ENCODE measurements around the gene BSDC1.
"Not testable (repeated sequence)": the region's sequence is repeated elsewhere in the genome, so short reads cannot be mapped to it uniquely, and the experiment has no call there.

The BSDC1 gene

GRCh38 chr1:32357614-32358013, 36.6 kb downstream of the BSDC1 start:
- Histone ChIP-seq H3K9me2 (replicated peaks; ENCODE audit: insufficient read depth, low read length) (no peaks in the 10 kb centered on the region), H3K27ac (ENCODE audit: low read depth, low read length) (no peak overlapping the region), H3K4me2 (ENCODE audit: low read depth, low read length, poor library complexity, severe bottlenecking) (no peak overlapping the region), H3K27me3 (ENCODE audit: low read length) (no peaks in the 10 kb centered on the region), H3K79me2 (ENCODE audit: insufficient read depth, low read length) (no peaks in the 10 kb centered on the region), H4K20me1 (ENCODE audit: low read depth, low read length) (no peaks in the 10 kb centered on the region), H3K36me3 (ENCODE audit: low read length) (no peaks in the 10 kb centered on the region), H3K9ac (ENCODE audit: low read length) (no peak overlapping the region), H3K4me3 (ENCODE audit: insufficient read depth, low read length, poor library complexity, severe bottlenecking) (no peak overlapping the region), H3K9me3 (ENCODE audit: insufficient read depth, low read length) (no peaks in the 10 kb centered on the region), H3F3A (ENCODE audit: insufficient read depth) (0 out of 2 replicates have a peak, but pooled peaks cover 1% of the 10 kb centered on the region), H2AFZ (ENCODE audit: low read depth, low read length, severe bottlenecking) (no peak overlapping the region)
- TF ChIP-seq EZH2phosphoT487 (conservative IDR thresholded peaks at IDR 0.05; ENCODE audit: low read length) (no peak), CTCF (IDR thresholded peaks at IDR 0.05; ENCODE audit: insufficient read depth, low read length, poor library complexity, severe bottlenecking) (no peak)

GRCh38 chr1:32356478-32356877, 37.8 kb downstream of the BSDC1 start:
- Histone ChIP-seq H3K36me3 (ENCODE audit: low read length) (no peaks in the 10 kb centered on the region), H3F3A (ENCODE audit: insufficient read depth) (0 out of 2 replicates have a peak, but pooled peaks cover 7% of the 10 kb centered on the region), H4K20me1 (ENCODE audit: low read depth, low read length) (no peaks in the 10 kb centered on the region), H3K79me2 (ENCODE audit: insufficient read depth, low read length) (no peaks in the 10 kb centered on the region), H3K27me3 (ENCODE audit: low read length) (no peaks in the 10 kb centered on the region), H2AFZ (ENCODE audit: low read depth, low read length, severe bottlenecking) (no peak overlapping the region), H3K9me3 (ENCODE audit: insufficient read depth, low read length) (no peaks in the 10 kb centered on the region), H3K4me3 (ENCODE audit: insufficient read depth, low read length, poor library complexity, severe bottlenecking) (no peak overlapping the region), H3K4me2 (ENCODE audit: low read depth, low read length, poor library complexity, severe bottlenecking) (no peak overlapping the region), H3K9me2 (replicated peaks; ENCODE audit: insufficient read depth, low read length) (no peaks in the 10 kb centered on the region), H3K9ac (ENCODE audit: low read length) (no peak overlapping the region), H3K27ac (ENCODE audit: low read depth, low read length) (no peak overlapping the region)
- TF ChIP-seq EZH2phosphoT487 (conservative IDR thresholded peaks at IDR 0.05; ENCODE audit: low read length), result no peak
- no peak for TF ChIP-seq CTCF (IDR thresholded peaks at IDR 0.05; ENCODE audit: insufficient read depth, low read length, poor library complexity, severe bottlenecking)

GRCh38 chr1:32355778-32356177, 38.5 kb downstream of the BSDC1 start:
- not testable (repeated sequence) for H3K4me2 ChIP-seq (ENCODE audit: low read depth, low read length, poor library complexity, severe bottlenecking); H3K36me3 ChIP-seq (ENCODE audit: low read length); H3K79me2 ChIP-seq (ENCODE audit: insufficient read depth, low read length); H2AFZ ChIP-seq (ENCODE audit: low read depth, low read length, severe bottlenecking); H3K9me3 ChIP-seq (ENCODE audit: insufficient read depth, low read length); H4K20me1 ChIP-seq (ENCODE audit: low read depth, low read length); H3K9me2 ChIP-seq (replicated peaks; ENCODE audit: insufficient read depth, low read length); H3K9ac ChIP-seq (ENCODE audit: low read length); H3K27me3 ChIP-seq (ENCODE audit: low read length); H3F3A ChIP-seq (ENCODE audit: insufficient read depth); H3K4me3 ChIP-seq (ENCODE audit: insufficient read depth, low read length, poor library complexity, severe bottlenecking); H3K27ac ChIP-seq (ENCODE audit: low read depth, low read length)

GRCh38 chr1:32353886-32354570, 40.2 kb downstream of the BSDC1 start:
- 0 out of 2 replicates have a peak, but pooled peaks cover 7% of the 10 kb centered on the region for H3F3A ChIP-seq (ENCODE audit: insufficient read depth)
- no peak overlapping the region for H3K27ac ChIP-seq (ENCODE audit: low read depth, low read length)
- no peak overlapping the region for H3K4me2 ChIP-seq (ENCODE audit: low read depth, low read length, poor library complexity, severe bottlenecking)
- no peaks in the 10 kb centered on the region for H3K79me2 ChIP-seq (ENCODE audit: insufficient read depth, low read length)
- no peaks in the 10 kb centered on the region for H3K9me2 ChIP-seq (replicated peaks; ENCODE audit: insufficient read depth, low read length)
- H4K20me1 ChIP-seq (ENCODE audit: low read depth, low read length), result no peaks in the 10 kb centered on the region
- no peak overlapping the region for H3K9ac ChIP-seq (ENCODE audit: low read length)
- H3K9me3 ChIP-seq (ENCODE audit: insufficient read depth, low read length), result no peaks in the 10 kb centered on the region
- no peak overlapping the region for H3K4me3 ChIP-seq (ENCODE audit: insufficient read depth, low read length, poor library complexity, severe bottlenecking)
- H3K36me3 ChIP-seq (ENCODE audit: low read length), result no peaks in the 10 kb centered on the region
- no peak overlapping the region for H2AFZ ChIP-seq (ENCODE audit: low read depth, low read length, severe bottlenecking)
- no peaks in the 10 kb centered on the region for H3K27me3 ChIP-seq (ENCODE audit: low read length)
- TF ChIP-seq EZH2phosphoT487 (conservative IDR thresholded peaks at IDR 0.05; ENCODE audit: low read length), result no peak
- no peak for TF ChIP-seq CTCF (IDR thresholded peaks at IDR 0.05; ENCODE audit: insufficient read depth, low read length, poor library complexity, severe bottlenecking)

Data from SU-DHL-6 (cell line).